ENCODE data around the gene MDP1.
"Not testable (repeated sequence)": the region's sequence is repeated elsewhere in the genome, so short reads cannot be mapped to it uniquely, and the experiment has no call there.

MDP1 gene

DNA sequence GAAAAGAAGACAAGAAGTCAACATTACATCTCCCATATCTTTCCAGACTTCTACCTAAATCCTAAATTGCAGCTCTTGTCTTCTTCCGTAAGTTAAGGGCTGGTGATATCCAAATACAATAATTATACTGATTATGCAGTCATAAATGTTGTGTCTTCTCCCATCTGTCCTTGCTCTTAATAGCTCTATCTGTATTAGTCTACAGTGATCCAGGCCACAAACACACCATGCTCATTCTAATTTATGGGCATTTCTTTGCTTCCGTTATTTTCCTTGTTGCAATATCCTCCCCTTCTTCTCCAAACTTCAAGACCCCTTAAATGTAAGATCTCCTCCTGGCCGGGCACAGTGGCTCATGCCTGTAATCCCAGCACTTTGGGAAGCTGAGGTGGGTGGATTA, 3.7 kb upstream of the MDP1 start:
- Histone ChIP-seq H3K56ac (ENCODE audit: low read length) (no peak overlapping the region), H3K9ac (ENCODE audit: low read length) (no peak overlapping the region), H4K5ac (ENCODE audit: low read length) (no peak overlapping the region), H3K79me2 (ENCODE audit: control insufficient read depth, insufficient read depth, low read length) (peaks cover 3% of the 10 kb centered on the region), H3K4me3 (ENCODE audit: low read length) (no peak overlapping the region), H3K27me3 (ENCODE audit: insufficient read depth, low read length, poor library complexity) (no peaks in the 10 kb centered on the region), H2BK15ac (replicated peaks; ENCODE audit: low read depth) (no peak overlapping the region), H3K36me3 (ENCODE audit: control insufficient read depth, insufficient read depth, low read length) (no peaks in the 10 kb centered on the region), H4K8ac (ENCODE audit: low read depth, low read length) (no peak overlapping the region), H2AK5ac (ENCODE audit: low read length) (no peak overlapping the region), H2BK5ac (ENCODE audit: low read length) (no peak overlapping the region), H3K4ac (ENCODE audit: low read depth, low read length) (no peak overlapping the region), H3K79me1 (ENCODE audit: low read length) (no peaks in the 10 kb centered on the region), H3K23ac (ENCODE audit: low read length) (no peak overlapping the region), H3K18ac (ENCODE audit: low read length) (no peak overlapping the region), H3K27ac (ENCODE audit: low read depth, low read length) (no peak overlapping the region), H2BK120ac (ENCODE audit: low read depth, low read length) (no peak overlapping the region), H3K4me2 (ENCODE audit: low read length) (no peak overlapping the region), H3K4me1 (ENCODE audit: control insufficient read depth, low read depth, low read length) (no peaks in the 10 kb centered on the region)
- WGBS (ENCODE audit: extremely low coverage, insufficient coverage, low lambda C conversion rate), result no CpG with 5 or more reads among the region's 3 CpGs
- DNase-seq, result no peak

DNA sequence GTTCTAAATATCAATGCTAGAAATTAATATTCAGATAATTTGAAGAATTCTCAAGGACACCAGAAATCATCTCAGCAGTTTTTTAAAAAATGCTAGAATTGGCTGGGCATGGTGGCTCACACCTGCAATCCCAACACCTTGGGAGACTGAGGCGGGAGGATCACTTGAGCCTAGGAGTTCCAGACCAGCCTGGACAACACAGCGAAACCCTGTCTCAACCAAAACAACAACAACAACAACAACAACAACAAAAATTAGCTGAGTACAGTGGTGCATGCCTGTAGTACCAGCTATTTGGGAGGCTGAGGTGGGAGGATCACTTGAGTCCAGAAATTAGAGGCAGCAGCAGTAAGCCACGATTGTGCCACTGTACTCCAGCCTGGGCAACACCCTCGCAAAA, 3.2 kb upstream of the MDP1 start:
- Histone ChIP-seq H3K9ac (ENCODE audit: low read length) (no peak overlapping the region), H2AK5ac (ENCODE audit: low read length) (no peak overlapping the region), H3K27me3 (ENCODE audit: insufficient read depth, low read length, poor library complexity) (no peaks in the 10 kb centered on the region), H3K4me3 (ENCODE audit: low read length) (no peak overlapping the region), H3K18ac (ENCODE audit: low read length) (no peak overlapping the region), H2BK5ac (ENCODE audit: low read length) (no peak overlapping the region), H2BK15ac (replicated peaks; ENCODE audit: low read depth) (no peak overlapping the region), H3K4ac (ENCODE audit: low read depth, low read length) (no peak overlapping the region), H3K36me3 (ENCODE audit: control insufficient read depth, insufficient read depth, low read length) (no peaks in the 10 kb centered on the region), H4K5ac (ENCODE audit: low read length) (no peak overlapping the region), H4K8ac (ENCODE audit: low read depth, low read length) (no peak overlapping the region), H3K4me2 (ENCODE audit: low read length) (no peak overlapping the region), H3K4me1 (ENCODE audit: control insufficient read depth, low read depth, low read length) (no peaks in the 10 kb centered on the region), H2BK120ac (ENCODE audit: low read depth, low read length) (no peak overlapping the region), H3K23ac (ENCODE audit: low read length) (no peak overlapping the region), H3K56ac (ENCODE audit: low read length) (no peak overlapping the region), H3K27ac (ENCODE audit: low read depth, low read length) (no peak overlapping the region), H3K79me1 (ENCODE audit: low read length) (no peaks in the 10 kb centered on the region), H3K79me2 (ENCODE audit: control insufficient read depth, insufficient read depth, low read length) (peaks cover 2% of the 10 kb centered on the region)
- WGBS (ENCODE audit: extremely low coverage, insufficient coverage, low lambda C conversion rate), result no CpG with 5 or more reads among the region's 4 CpGs
- DNase-seq, result no peak

DNA sequence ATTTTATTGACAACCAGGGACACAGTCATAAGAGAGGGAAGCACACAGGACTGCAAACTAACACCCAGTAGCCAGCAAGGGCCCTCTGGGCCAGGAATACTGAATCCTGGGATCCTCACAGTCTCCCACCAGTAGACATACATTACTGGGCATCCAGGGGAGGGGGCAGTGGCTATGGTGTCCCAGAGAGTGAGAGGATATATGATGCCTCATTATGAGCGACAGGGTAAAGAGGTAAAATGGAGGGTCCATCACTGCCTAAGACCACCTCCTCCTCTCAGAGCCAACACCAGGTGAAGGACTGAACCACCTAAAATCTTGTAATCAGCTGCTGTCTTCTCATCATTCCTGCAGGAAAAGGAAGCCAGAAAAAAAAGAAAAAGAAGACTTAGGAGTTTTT, 1.0 kb upstream of the MDP1 start:
- not testable (repeated sequence) for H2AK5ac ChIP-seq (ENCODE audit: low read length); H3K79me1 ChIP-seq (ENCODE audit: low read length); H3K4me2 ChIP-seq (ENCODE audit: low read length); H3K4me1 ChIP-seq (ENCODE audit: control insufficient read depth, low read depth, low read length); H3K27ac ChIP-seq (ENCODE audit: low read depth, low read length); H2BK15ac ChIP-seq (replicated peaks; ENCODE audit: low read depth); H3K9ac ChIP-seq (ENCODE audit: low read length); H3K27me3 ChIP-seq (ENCODE audit: insufficient read depth, low read length, poor library complexity); H3K18ac ChIP-seq (ENCODE audit: low read length); H2BK5ac ChIP-seq (ENCODE audit: low read length); H3K56ac ChIP-seq (ENCODE audit: low read length); H3K79me2 ChIP-seq (ENCODE audit: control insufficient read depth, insufficient read depth, low read length); H3K36me3 ChIP-seq (ENCODE audit: control insufficient read depth, insufficient read depth, low read length); H3K4ac ChIP-seq (ENCODE audit: low read depth, low read length); H2BK120ac ChIP-seq (ENCODE audit: low read depth, low read length); H3K4me3 ChIP-seq (ENCODE audit: low read length); H3K23ac ChIP-seq (ENCODE audit: low read length); H4K5ac ChIP-seq (ENCODE audit: low read length); DNase-seq; H4K8ac ChIP-seq (ENCODE audit: low read depth, low read length)
- WGBS (ENCODE audit: extremely low coverage, insufficient coverage, low lambda C conversion rate), result no CpG with 5 or more reads among the region's 1 CpG

DNA sequence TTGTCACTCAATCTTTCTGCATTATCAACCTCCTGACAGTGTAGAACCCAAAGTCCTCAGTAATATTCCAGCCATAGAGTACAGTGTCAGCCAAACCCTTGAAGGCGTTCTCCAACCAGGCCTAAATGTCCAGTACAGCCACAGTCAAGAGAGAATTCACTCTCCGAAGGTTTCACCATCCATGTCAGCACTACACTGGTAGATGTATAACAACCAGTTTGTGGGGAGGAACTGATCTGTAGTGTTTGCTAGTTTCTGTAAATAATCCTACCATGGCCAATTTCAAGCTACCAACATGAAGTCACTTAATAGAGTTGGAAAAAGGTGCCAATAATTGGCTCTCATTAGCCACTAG, 456 bp upstream of the MDP1 start:
- Histone ChIP-seq H3K27me3 (ENCODE audit: insufficient read depth, low read length, poor library complexity) (no peaks in the 10 kb centered on the region), H4K8ac (ENCODE audit: low read depth, low read length) (no peak overlapping the region), H3K27ac (ENCODE audit: low read depth, low read length) (no peak overlapping the region), H4K5ac (ENCODE audit: low read length) (no peak overlapping the region), H3K79me1 (ENCODE audit: low read length) (no peaks in the 10 kb centered on the region), H2AK5ac (ENCODE audit: low read length) (no peak overlapping the region), H3K9ac (ENCODE audit: low read length) (no peak overlapping the region), H3K4me2 (ENCODE audit: low read length) (no peak overlapping the region), H3K36me3 (ENCODE audit: control insufficient read depth, insufficient read depth, low read length) (no peaks in the 10 kb centered on the region), H3K23ac (ENCODE audit: low read length) (no peak overlapping the region), H3K18ac (ENCODE audit: low read length) (no peak overlapping the region), H3K79me2 (ENCODE audit: control insufficient read depth, insufficient read depth, low read length) (no peaks in the 10 kb centered on the region), H3K4me3 (ENCODE audit: low read length) (no peak overlapping the region), H3K4me1 (ENCODE audit: control insufficient read depth, low read depth, low read length) (peaks cover 4% of the 10 kb centered on the region), H2BK5ac (ENCODE audit: low read length) (no peak overlapping the region), H3K4ac (ENCODE audit: low read depth, low read length) (no peak overlapping the region), H2BK120ac (ENCODE audit: low read depth, low read length) (no peak overlapping the region), H2BK15ac (replicated peaks; ENCODE audit: low read depth) (no peak overlapping the region), H3K56ac (ENCODE audit: low read length) (no peak overlapping the region)
- DNase-seq, result no peak
- no CpG with 5 or more reads among the region's 2 CpGs for WGBS (ENCODE audit: extremely low coverage, insufficient coverage, low lambda C conversion rate)

DNA sequence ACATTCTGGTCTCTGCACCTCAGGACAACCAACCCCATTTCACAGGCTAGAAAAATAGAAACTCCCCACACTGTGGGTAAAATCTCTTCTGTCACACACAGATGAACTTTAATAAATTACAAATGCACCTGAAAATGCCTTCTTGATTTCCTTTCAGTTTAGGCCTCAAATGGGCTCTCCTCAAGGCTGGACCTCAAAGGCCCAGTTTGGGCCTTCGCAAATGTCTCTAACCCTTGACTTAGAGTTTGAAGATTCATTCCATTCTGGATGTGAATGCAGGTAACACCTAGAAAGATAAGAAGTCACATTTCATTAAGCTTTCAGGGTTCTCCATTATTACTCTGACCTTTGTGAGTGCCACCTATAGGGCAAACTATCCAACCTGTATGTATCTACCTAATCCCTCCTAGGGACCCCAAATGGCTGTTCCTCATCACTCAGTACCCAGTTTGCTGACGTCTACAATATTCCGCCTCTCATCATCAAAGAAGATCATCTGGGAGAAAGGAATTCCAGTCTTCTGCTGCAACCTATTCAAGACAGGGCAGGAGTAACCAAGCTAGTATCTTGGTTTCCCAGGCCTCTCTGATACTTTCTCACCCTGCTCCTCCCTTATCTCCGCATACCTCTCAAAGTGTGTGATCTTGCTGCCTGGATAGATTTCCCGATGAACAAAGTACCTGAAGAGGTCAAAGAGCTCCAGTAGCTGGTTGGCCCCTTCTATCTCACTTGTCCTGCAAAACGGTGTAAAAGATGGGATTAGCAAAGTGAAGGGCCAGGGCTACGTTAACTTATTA, 1.8 kb downstream of the MDP1 start:
- Histone ChIP-seq H2AK5ac (ENCODE audit: low read length) (peak overlapping the region; percentile 14), H3K4me2 (ENCODE audit: low read length) (peak overlapping the region; percentile 86), H4K5ac (ENCODE audit: low read length) (peak overlapping the region; percentile 78), H3K4me1 (ENCODE audit: control insufficient read depth, low read depth, low read length) (peaks cover 4% of the 10 kb centered on the region), H3K9ac (ENCODE audit: low read length) (peak overlapping the region; percentile 65), H4K8ac (ENCODE audit: low read depth, low read length) (peak overlapping the region; percentile 77), H3K27me3 (ENCODE audit: insufficient read depth, low read length, poor library complexity) (no peaks in the 10 kb centered on the region), H3K18ac (ENCODE audit: low read length) (peak overlapping the region; percentile 34), H2BK15ac (replicated peaks; ENCODE audit: low read depth) (no peak overlapping the region), H2BK120ac (ENCODE audit: low read depth, low read length) (no peak overlapping the region), H3K36me3 (ENCODE audit: control insufficient read depth, insufficient read depth, low read length) (peaks cover 4% of the 10 kb centered on the region), H3K79me2 (ENCODE audit: control insufficient read depth, insufficient read depth, low read length) (no peaks in the 10 kb centered on the region), H3K56ac (ENCODE audit: low read length) (peak overlapping the region; percentile 84), H3K4me3 (ENCODE audit: low read length) (peak overlapping the region; percentile 32), H2BK5ac (ENCODE audit: low read length) (no peak overlapping the region), H3K23ac (ENCODE audit: low read length) (no peak overlapping the region), H3K27ac (ENCODE audit: low read depth, low read length) (peak overlapping the region; percentile 47), H3K4ac (ENCODE audit: low read depth, low read length) (no peak overlapping the region), H3K79me1 (ENCODE audit: low read length) (no peaks in the 10 kb centered on the region)
- no CpG with 5 or more reads among the region's 7 CpGs for WGBS (ENCODE audit: extremely low coverage, insufficient coverage, low lambda C conversion rate)
- DNase-seq, result peak; percentile 48
